RWPE1 (cell line): Measurements from ENCODE around the gene VPS26C.

Experiments used
- CTCF ChIA-PET: fragments of 350-600 bp; sonication (Branson Sonifier 250); formaldehyde crosslinking; extraction: SDS; loops from one replicate; lab custom pipeline; 2021; lab: Yijun Ruan, JAX
- POLR2A ChIA-PET: fragments of 400-600 bp; formaldehyde crosslinking; extraction: SDS; loops from one replicate; lab custom pipeline; 2020; ENCODE audit warnings: antibody characterized with exemption; ENCODE audit not compliant: low non-redundant PET; lab: Yijun Ruan, JAX
- DNase-seq: peaks from one replicate; pipeline ENCODE4 v3.0.0; 2012; ENCODE audit warnings: low spot score
- H3K27ac ChIP-seq: fragments of 450-650 bp; 2 replicates; pipeline ENCODE4 v1.5.1; 2017
- TF ChIP-seq, protein P1 (sequence below): fragments of 450-650 bp; conservative IDR thresholded peaks from 2 replicates; pipeline ENCODE4 v1.5.1; 2017; ENCODE audit warnings: low read depth, mild to moderate bottlenecking

The VPS26C gene

DNA sequence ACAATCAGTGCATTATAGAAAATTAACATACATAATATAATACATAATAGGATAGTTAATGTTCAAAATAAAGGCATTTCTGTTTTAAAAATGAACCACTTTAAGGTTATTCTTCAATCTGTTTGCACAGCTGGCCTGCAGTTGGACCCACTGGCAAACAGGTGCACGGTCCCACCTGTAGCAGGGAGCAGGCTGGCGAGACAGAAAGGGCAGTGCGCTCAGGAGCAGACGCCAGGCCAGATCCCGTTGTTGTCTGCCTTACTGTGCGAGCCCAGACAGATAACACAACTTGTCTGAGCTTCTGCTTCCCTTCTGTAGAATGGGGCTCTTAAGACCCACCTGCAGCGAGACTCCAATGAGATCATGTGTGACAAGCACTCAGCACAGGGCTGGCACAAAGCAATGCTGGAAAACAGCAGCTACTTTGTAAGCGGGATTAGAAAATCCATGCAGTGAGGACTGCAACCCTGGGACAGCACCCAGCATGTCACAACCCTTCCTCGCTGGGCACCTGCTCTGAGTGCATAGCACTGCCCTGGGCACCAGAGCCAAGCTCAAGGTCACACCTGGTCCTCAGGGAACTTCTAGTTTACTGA is 33.5 kb downstream of the VPS26C start:
- no peak for DNase-seq
- POLR2A ChIA-PET, result no interaction called here
- CTCF ChIA-PET, result no interaction called here

DNA sequence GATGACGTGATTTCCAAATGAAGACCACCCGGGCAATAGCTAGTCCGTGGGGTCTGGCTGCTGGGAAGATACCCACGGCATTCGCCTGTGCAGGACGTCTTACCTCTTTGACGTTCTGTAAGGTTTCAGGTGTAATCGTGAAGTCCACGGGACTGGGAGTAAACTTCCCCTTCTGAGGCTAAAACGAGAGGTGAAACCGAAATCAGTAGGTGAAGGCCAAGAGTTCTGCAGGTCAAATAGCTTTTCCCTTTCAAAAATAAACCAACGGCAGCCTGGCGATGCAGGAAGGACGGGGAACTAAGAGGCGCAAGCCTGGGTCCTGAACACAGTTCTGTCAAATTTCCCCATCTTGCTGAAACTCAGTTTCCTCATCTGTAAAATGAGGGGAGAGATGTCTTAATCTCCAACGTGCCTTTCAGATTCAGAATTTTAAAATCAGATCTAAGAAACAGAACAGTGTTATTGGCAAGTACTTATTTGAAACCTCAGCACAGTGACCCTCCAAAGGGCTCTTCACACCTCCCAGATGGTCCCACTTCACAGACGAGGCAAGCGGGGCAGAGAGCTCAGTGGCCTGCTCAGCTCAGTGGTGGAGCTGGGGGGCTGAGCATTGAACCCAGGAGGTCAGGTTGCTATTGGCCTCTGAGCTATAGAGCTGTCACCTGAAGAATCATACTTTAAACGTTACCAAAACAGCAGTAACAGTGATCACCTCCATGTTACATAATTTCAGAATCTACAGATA is 34.7 kb downstream of the VPS26C start:
- ChIA-PET POLR2A (no interaction called here), CTCF (interaction anchor here (0.6 kb wide), 1 partner anchor 24 kb away, joined by 3 read pairs; no protein-coding TSS in a partner anchor)
- no peak for DNase-seq
- no peak overlapping the region for H3K27ac ChIP-seq
- TF ChIP-seq, protein P1, sequence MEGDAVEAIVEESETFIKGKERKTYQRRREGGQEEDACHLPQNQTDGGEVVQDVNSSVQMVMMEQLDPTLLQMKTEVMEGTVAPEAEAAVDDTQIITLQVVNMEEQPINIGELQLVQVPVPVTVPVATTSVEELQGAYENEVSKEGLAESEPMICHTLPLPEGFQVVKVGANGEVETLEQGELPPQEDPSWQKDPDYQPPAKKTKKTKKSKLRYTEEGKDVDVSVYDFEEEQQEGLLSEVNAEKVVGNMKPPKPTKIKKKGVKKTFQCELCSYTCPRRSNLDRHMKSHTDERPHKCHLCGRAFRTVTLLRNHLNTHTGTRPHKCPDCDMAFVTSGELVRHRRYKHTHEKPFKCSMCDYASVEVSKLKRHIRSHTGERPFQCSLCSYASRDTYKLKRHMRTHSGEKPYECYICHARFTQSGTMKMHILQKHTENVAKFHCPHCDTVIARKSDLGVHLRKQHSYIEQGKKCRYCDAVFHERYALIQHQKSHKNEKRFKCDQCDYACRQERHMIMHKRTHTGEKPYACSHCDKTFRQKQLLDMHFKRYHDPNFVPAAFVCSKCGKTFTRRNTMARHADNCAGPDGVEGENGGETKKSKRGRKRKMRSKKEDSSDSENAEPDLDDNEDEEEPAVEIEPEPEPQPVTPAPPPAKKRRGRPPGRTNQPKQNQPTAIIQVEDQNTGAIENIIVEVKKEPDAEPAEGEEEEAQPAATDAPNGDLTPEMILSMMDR, result no peak

More for the DNA sequence above, 33.5 kb downstream of the VPS26C start:
- TF ChIP-seq, protein P1, result no peak
- H3K27ac ChIP-seq, result no peak overlapping the region

DNA sequence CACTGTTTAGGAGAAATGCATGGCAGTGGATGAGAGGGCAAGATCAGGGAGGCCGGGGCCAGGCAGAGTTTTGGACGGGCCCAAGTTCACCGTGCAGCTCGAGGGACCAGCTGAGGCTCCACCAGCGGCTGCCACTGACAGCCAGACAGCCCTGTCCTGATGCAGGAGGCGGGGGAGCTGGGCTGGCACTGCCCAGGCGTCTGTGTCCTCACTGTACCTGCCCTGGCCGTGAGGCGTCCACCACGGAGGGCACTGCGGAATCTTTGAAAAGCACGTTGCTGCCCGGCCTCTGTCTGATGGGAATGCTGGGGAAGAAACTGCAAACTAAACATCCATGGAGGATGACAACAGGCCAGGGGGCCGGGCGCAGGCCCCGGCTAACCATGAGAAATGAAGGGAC is 35.5 kb downstream of the VPS26C start:
- TF ChIP-seq, protein P1, result no peak

DNA sequence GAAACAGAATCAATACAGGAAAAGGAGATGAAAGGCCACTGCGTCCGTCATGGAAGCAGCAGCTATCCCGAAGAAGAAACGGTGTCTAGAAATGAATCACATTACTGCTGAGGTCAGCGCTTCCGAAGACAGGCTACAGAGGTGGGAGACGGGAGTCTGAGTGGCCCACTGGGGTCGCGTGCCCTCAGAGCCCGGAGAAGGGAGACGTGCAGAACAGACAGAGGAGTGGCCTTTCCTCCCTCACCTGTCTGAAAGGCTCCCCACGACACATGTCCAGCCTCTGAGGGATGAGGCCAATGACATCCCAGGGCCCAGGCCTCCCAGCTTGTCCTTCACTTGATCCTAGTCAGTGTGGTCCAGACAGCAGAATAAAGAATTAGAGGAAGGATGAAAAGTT is 35.9 kb downstream of the VPS26C start:
- TF ChIP-seq, protein P1, result no peak
- H3K27ac ChIP-seq, result no peak overlapping the region
- ChIA-PET POLR2A (no interaction called here), CTCF (no interaction called here)
- no peak for DNase-seq

More for the DNA sequence above, 35.5 kb downstream of the VPS26C start:
- ChIA-PET POLR2A (no interaction called here), CTCF (no interaction called here)
- no peak overlapping the region for H3K27ac ChIP-seq
- no peak for DNase-seq

DNA sequence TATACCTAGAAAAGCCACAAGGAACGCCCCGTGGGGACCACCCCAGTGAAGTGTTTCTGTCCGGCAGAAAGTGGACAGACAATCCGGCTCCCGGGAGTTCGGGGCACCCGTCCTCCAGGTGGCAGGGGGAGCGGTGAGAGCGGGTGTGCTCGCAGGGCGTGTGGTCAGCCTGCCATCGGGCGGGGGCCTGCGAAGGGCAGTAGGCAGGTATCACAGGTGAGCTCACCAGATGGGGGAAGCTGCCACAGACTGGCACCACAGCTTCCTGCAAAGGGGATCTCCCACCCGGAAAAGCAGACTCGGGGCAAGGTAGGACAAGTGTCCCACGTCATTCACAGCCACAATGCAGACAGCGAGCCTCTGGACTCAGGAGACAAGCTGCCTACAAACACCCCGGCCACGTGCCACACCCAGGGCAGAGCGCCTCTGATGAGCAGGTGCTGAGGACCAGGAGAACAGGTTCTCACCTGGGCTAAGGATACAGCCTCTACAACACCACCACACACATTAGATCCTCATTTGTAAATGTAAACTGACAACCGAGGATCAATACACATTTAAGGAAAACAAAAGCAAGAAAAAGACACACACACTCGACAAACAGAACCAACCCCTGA is 36.4 kb downstream of the VPS26C start:
- CTCF ChIA-PET, result interaction anchor here (0.7 to 1.5 kb wide), 2 partner anchors 10 to 232 kb away, joined by 3 to 4 read pairs; no protein-coding TSS in a partner anchor
- POLR2A ChIA-PET, result no interaction called here
- no peak overlapping the region for H3K27ac ChIP-seq
- no peak for DNase-seq
- TF ChIP-seq, protein P1, result no peak

DNA sequence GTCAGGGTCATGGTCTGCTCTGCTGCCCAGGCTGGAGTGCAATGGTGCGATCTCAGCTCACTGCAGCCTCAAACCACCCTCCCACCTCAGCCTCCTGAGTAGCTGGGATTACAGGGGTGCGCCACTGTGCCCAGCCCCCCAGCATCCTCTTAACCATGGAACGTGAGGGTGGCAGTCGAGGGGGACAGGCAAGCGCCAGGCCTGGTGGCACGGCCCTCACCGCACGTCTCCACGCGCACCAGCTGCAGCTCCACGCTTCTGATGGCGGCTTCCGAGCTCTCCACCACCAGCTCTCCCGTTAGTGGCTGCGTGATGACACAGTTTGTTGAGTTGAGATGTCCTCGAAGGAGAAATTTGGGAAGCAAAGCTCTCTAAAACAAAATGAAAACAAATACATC is 39.1 kb downstream of the VPS26C start:
- TF ChIP-seq, protein P1, result no peak
- no peak overlapping the region for H3K27ac ChIP-seq
- no peak for DNase-seq
- CTCF ChIA-PET, result no interaction called here
- POLR2A ChIA-PET, result no interaction called here
